Left ventricle myocardium superior (tissue), 1 donor: ENCODE measurements around the gene FOXN4. TPM values are rescaled to one million over a fixed set of nuclear protein-coding genes. Genes with fewer than 3 reads are reported as not detected.
A peak's percentile ranks its signal among the peaks of the same experiment; 100 is the strongest.
"Not testable (repeated sequence)": the region's sequence is repeated elsewhere in the genome, so short reads cannot be mapped to it uniquely, and the experiment has no call there.

Experiments
- ATAC-seq: fragments of 200-7000 bp; cut with Tn5 transposase; one replicate; pipeline ENCODE4 v1.9.1; 2020; ENCODE audit warnings: mild to moderate bottlenecking, moderate library complexity
- DNase-seq: peaks from one replicate; pipeline ENCODE4 v3.0.0-alpha.2; 2020
- intact Hi-C: fragments of 100-400 bp; cut with micrococcal nuclease; formaldehyde crosslinking; loops from one replicate; pipeline ENCODE4 v1.11.0; 2022
- long read RNA-seq: library from polyadenylated mRNA; unstranded; transcript quantifications from one replicate; pipeline ENCODE4 v2.0.0, GENCODE V29; 2021
- total RNA-seq: library from RNA; stranded (reverse); fragmentation: NEBNext Ultra II Directional; extraction: Animal tissue kit (Norgen Biotek cat#: 25700); gene quantifications from one replicate; pipeline ENCODE4 v1.2.1, GENCODE V29; 2021
- donor health status: DM: no; HTN: yes; CAD: no; lungs with severe emphysema.

The FOXN4 gene
- not detected for total RNA-seq
- long read RNA-seq = 0 reads

- intact Hi-C loops = no loop called here
- no peak for DNase-seq
- no peak for ATAC-seq
Observed at GRCh38 chr12:109308534-109309380, at the start of gene FOXN4. Gene FOXN4, minus strand, starts transcription at chr12:109309284. Its CDS starts 963 bp downstream, at chr12:109308321.

GRCh38 chr12:109358154-109358869, 49.2 kb upstream of the FOXN4 start:
- intact Hi-C loops = no loop called here
- ATAC-seq = no peak
- no peak for DNase-seq

- intact Hi-C loops = no loop called here
- no peak for DNase-seq
- ATAC-seq = peak; percentile 79
Observed at GRCh38 chr12:109357032-109357431, 47.9 kb upstream of the FOXN4 start.

- no peak for ATAC-seq
- no peak for DNase-seq
- intact Hi-C loops = no loop called here
Observed at GRCh38 chr12:109356577-109356976, 47.5 kb upstream of the FOXN4 start.

- no peak for DNase-seq
- intact Hi-C loops = no loop called here
- no peak for ATAC-seq
Observed at GRCh38 chr12:109352184-109352583, 43.1 kb upstream of the FOXN4 start.

GRCh38 chr12:109347589-109347988, 38.5 kb upstream of the FOXN4 start, which contains the start of gene MYO1H:
Gene MYO1H, plus strand, starts transcription at chr12:109347900. Its CDS starts 61 bp downstream, at chr12:109347961.
- no peak for ATAC-seq

GRCh38 chr12:109346920-109347319, 37.8 kb upstream of the FOXN4 start:
- ATAC-seq (no peak), DNase-seq (no peak)
- intact Hi-C loops = no loop called here

More at GRCh38 chr12:109347589-109347988, 38.5 kb upstream of the FOXN4 start, which contains the start of gene MYO1H:
- intact Hi-C loops = no loop called here
- DNase-seq = no peak

- no peak for DNase-seq
- ATAC-seq = no peak
- intact Hi-C loops = no loop called here
Observed at GRCh38 chr12:109345428-109345827, 36.3 kb upstream of the FOXN4 start.

GRCh38 chr12:109343677-109344076, 34.6 kb upstream of the FOXN4 start:
- no peak for ATAC-seq
- no peak for DNase-seq
- intact Hi-C loops = no loop called here

GRCh38 chr12:109336593-109336992, 27.5 kb upstream of the FOXN4 start:
- DNase-seq = no peak
- intact Hi-C loops = no loop called here
- ATAC-seq = no peak

- intact Hi-C loops = no loop called here
- ATAC-seq (no peak), DNase-seq (no peak)
Observed at GRCh38 chr12:109334887-109335286, 25.8 kb upstream of the FOXN4 start.

- no peak for DNase-seq
- intact Hi-C loops = no loop called here
- no peak for ATAC-seq
Observed at GRCh38 chr12:109331301-109331952, 22.3 kb upstream of the FOXN4 start.

- intact Hi-C loops = no loop called here
- DNase-seq (no peak), ATAC-seq (no peak)
Observed at GRCh38 chr12:109330282-109331230, 21.5 kb upstream of the FOXN4 start.

GRCh38 chr12:109329686-109330085, 20.6 kb upstream of the FOXN4 start:
- no peak for ATAC-seq
- no peak for DNase-seq
- intact Hi-C loops = no loop called here

- DNase-seq (no peak), ATAC-seq (no peak)
- intact Hi-C loops = no loop called here
Observed at GRCh38 chr12:109329003-109329402, 19.9 kb upstream of the FOXN4 start.

GRCh38 chr12:109321294-109321693, 12.2 kb upstream of the FOXN4 start:
- intact Hi-C loops, DNase-seq, ATAC-seq: not testable (repeated sequence)

GRCh38 chr12:109310247-109311125, 1.4 kb upstream of the FOXN4 start:
- DNase-seq = no peak
- intact Hi-C loops = no loop called here
- no peak for ATAC-seq
